SU-DHL-6 (cell line): ENCODE data around the gene PFN1.

Experiments
- H2AFZ ChIP-seq: fragments of 200-600 bp; sonication (generic); 2 replicates; pipeline ENCODE4 v1.6.1; 2014; ENCODE audit warnings: low read depth, mild to moderate bottlenecking, moderate library complexity, mixed read lengths, antibody characterized with exemption, low read length; ENCODE audit not compliant: severe bottlenecking
- H3F3A ChIP-seq: fragments of 200-600 bp; shearing (Covaris generic); 2 replicates; pipeline ENCODE4 v1.6.0; 2016; ENCODE audit warnings: antibody characterized with exemption, mild to moderate bottlenecking; ENCODE audit not compliant: insufficient read depth
- H3K27ac ChIP-seq: fragments of 200-600 bp; sonication (generic); 2 replicates; pipeline ENCODE4 v1.5.1; 2016; ENCODE audit warnings: low read depth, mild to moderate bottlenecking, low read length, moderate library complexity, mixed read lengths
- H3K27me3 ChIP-seq: fragments of 200-600 bp; sonication (generic), shearing (Covaris generic); 2 replicates; pipeline ENCODE4 v1.6.0; 2014; ENCODE audit warnings: mild to moderate bottlenecking, low read length
- H3K36me3 ChIP-seq: fragments of 200-600 bp; sonication (generic); 2 replicates; pipeline ENCODE4 v1.6.1; 2014; ENCODE audit warnings: mild to moderate bottlenecking, low read length, mixed read lengths
- H3K4me2 ChIP-seq: fragments of 300-600, 200-600 bp; shearing (Covaris generic), sonication (generic); 2 replicates; pipeline ENCODE4 v1.6.0; 2014; ENCODE audit warnings: low read length, low read depth, mild to moderate bottlenecking; ENCODE audit not compliant: poor library complexity, severe bottlenecking
- H3K4me3 ChIP-seq: fragments of 200-600 bp; sonication (generic); 2 replicates; pipeline ENCODE4 v1.5.1; 2014; ENCODE audit warnings: antibody characterized with exemption, low read length, mild to moderate bottlenecking, mixed read lengths; ENCODE audit not compliant: insufficient read depth, poor library complexity, severe bottlenecking
- H3K79me2 ChIP-seq: fragments of 200-600 bp; sonication (generic); 2 replicates; pipeline ENCODE4 v1.6.1; 2014; ENCODE audit warnings: mild to moderate bottlenecking, low read length, moderate library complexity; ENCODE audit not compliant: insufficient read depth
- H3K9ac ChIP-seq: fragments of 200-600 bp; sonication (generic); 2 replicates; pipeline ENCODE4 v1.7.0; 2014; ENCODE audit warnings: mild to moderate bottlenecking, low read length
- H3K9me2 ChIP-seq: fragments of 200-600 bp; sonication (generic); replicated peaks from 2 replicates; pipeline ENCODE4 v1.6.1; 2014; ENCODE audit warnings: low read length; ENCODE audit not compliant: insufficient read depth
- H3K9me3 ChIP-seq: fragments of 200-600 bp; sonication (generic); 2 replicates; pipeline ENCODE4 v1.6.1; 2014; ENCODE audit warnings: low read length, mixed read lengths; ENCODE audit not compliant: insufficient read depth
- H4K20me1 ChIP-seq: fragments of 200-600 bp; sonication (generic); 2 replicates; pipeline ENCODE4 v1.6.1; 2014; ENCODE audit warnings: low read depth, mild to moderate bottlenecking, antibody characterized with exemption, low read length, moderate library complexity, mixed read lengths
- EZH2phosphoT487 ChIP-seq: fragments of 200-600 bp; sonication (generic), shearing (Covaris generic); conservative IDR thresholded peaks from 2 replicates; pipeline ENCODE4 v1.6.1; 2018; ENCODE audit warnings: mild to moderate bottlenecking, antibody characterized with exemption, low read length, moderate library complexity, mixed read lengths
- TF ChIP-seq, protein P1 (sequence below): fragments of 200-600 bp; sonication (generic); IDR thresholded peaks from one replicate; pipeline ENCODE4 v1.5.1; 2017; ENCODE audit warnings: antibody characterized with exemption, mild to moderate bottlenecking, low read length, moderate library complexity; ENCODE audit not compliant: insufficient read depth, poor library complexity, severe bottlenecking

The PFN1 gene

DNA sequence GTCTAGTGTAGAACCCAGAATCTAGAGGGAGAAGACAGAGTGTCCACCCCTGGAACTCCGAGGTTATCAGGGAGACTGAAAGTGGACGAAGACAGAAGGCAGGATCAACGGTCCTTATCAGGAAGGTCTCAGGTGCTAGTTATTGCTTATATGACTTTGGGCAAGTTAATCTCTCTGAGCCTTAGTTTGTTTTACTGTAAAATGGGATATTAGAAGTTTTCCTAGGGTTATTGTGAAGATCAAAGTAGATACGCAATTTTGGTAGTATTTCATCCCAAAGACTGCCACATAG is 7.1 kb downstream of the PFN1 start:
- Histone ChIP-seq H3K36me3 (peaks cover 3% of the 10 kb centered on the region; the same call in 1 of the 2 replicates), H3K9me2 (no peaks in the 10 kb centered on the region), H3K27ac (peak overlapping the region; percentile 88), H3K79me2 (peaks cover 59% of the 10 kb centered on the region), H3K27me3 (no peaks in the 10 kb centered on the region), H3K9ac (peak overlapping the region; percentile 93), H2AFZ (no peak overlapping the region), H3K4me3 (peak overlapping the region; percentile 78), H3F3A (peaks cover 49% of the 10 kb centered on the region), H3K4me2 (peak overlapping the region; percentile 97), H3K9me3 (no peaks in the 10 kb centered on the region), H4K20me1 (peaks cover 1% of the 10 kb centered on the region; the same call in 1 of the 2 replicates)
- TF ChIP-seq, protein P1, sequence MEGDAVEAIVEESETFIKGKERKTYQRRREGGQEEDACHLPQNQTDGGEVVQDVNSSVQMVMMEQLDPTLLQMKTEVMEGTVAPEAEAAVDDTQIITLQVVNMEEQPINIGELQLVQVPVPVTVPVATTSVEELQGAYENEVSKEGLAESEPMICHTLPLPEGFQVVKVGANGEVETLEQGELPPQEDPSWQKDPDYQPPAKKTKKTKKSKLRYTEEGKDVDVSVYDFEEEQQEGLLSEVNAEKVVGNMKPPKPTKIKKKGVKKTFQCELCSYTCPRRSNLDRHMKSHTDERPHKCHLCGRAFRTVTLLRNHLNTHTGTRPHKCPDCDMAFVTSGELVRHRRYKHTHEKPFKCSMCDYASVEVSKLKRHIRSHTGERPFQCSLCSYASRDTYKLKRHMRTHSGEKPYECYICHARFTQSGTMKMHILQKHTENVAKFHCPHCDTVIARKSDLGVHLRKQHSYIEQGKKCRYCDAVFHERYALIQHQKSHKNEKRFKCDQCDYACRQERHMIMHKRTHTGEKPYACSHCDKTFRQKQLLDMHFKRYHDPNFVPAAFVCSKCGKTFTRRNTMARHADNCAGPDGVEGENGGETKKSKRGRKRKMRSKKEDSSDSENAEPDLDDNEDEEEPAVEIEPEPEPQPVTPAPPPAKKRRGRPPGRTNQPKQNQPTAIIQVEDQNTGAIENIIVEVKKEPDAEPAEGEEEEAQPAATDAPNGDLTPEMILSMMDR, result no peak
- TF ChIP-seq EZH2phosphoT487, result no peak

DNA sequence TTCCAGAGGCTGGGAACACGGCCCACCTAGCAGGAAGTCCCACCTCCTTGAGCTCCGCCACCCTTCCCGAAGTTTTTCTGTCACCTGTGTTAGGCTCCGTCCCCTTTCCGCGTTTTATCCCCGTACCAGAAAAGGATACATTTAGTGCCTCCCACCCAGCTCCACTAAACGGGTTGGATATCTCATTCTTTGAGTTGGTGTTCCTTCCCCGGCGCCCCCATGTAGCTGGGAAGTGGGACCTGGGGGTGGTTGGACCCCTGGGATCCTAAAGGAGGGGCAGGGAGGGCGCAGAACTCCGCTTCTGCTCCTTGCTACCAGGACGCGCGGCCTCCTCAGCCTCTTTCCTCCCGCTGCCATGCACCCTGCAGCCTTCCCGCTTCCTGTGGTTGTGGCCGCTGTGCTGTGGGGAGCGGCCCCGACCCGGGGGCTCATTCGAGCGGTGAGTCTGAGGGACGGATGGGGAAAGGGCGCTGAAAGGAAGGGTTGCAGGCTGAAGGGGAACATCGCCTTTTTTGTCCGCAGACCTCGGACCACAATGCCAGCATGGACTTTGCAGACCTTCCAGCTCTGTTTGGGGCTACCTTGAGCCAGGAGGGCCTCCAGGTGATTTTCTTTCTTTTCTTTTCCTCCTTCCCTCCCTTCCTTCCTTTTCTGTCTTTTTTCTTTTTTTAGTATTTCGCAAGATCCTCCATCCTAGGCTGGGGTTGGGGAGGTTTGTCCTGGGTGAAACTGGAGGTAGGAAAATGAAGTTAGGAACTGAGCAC is 7.6 kb downstream of the PFN1 start:
- Histone ChIP-seq H3F3A (peaks cover 43% of the 10 kb centered on the region), H3K79me2 (peaks cover 54% of the 10 kb centered on the region)
- TF ChIP-seq EZH2phosphoT487, result no peak
- TF ChIP-seq, protein P1, result no peak

DNA sequence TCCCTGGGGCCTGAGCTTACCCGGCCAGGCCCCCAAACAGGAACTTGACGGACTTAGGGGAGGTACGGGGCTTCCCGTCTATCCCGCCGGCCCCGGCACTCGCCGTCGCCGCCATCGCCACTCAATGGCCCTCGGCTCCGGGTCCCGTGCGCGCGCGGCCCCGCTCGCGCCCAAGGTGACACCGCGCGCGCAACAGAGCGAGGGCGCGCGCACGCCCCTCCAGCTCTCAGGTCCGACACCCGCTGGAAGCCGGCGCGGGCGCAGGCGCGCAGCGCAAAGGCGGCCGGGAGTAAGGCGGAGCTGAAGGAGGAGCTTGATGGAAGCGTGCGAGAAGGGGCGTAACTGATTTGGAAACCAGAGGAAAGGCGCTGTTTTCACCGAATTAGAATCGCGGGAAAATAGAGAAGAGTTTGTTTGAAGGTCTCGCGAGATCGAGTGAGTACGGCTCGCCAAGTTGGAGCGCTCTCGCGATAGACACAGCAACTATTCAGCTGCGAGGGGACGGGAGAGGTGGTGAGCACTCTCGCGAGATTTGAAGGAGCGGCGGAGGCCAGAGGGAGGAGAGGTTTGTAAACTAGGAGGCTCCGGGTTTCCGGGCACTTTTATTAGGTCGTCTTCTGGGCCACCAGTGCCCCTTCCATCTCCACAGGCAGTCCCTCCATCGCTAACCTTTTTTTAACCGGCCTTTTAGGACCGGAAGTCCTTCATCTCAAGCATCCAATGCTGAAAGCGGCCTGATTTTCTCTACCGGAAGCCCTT is 8.4 kb downstream of the PFN1 start, which contains the start of the genes RNF167 and SLC25A11:
RNF167 (plus strand) TSS at position 473 of the 759 bp plus-strand sequence. CDS start 642 bp downstream, outside the sequence.
SLC25A11 (minus strand) TSS at position 251 of the 759 bp plus-strand sequence; CDS start at position 115, 136 bp downstream.
- peak within 1 kb of the TSS; percentile 50 for H2AFZ ChIP-seq
- TF ChIP-seq, protein P1, result no peak
- TF ChIP-seq EZH2phosphoT487, result no peak
- H3K79me2 ChIP-seq, result peaks cover 48% of the 10 kb centered on the region

More for the DNA sequence above, 7.6 kb downstream of the PFN1 start:
- peak overlapping the region; percentile 97 for H3K4me2 ChIP-seq
- no peaks in the 10 kb centered on the region for H3K9me2 ChIP-seq
- peak overlapping the region; percentile 88 for H3K27ac ChIP-seq
- H4K20me1 ChIP-seq, result no peaks in the 10 kb centered on the region
- no peaks in the 10 kb centered on the region for H3K9me3 ChIP-seq
- H3K4me3 ChIP-seq, result peak overlapping the region; percentile 78
- H3K9ac ChIP-seq, result peak overlapping the region; percentile 93
- H2AFZ ChIP-seq, result no peak overlapping the region
- no peaks in the 10 kb centered on the region for H3K27me3 ChIP-seq
- H3K36me3 ChIP-seq, result no peaks in the 10 kb centered on the region; the same call in 1 of the 2 replicates

More for the DNA sequence above, 8.4 kb downstream of the PFN1 start, which contains the start of the genes RNF167 and SLC25A11:
- Histone ChIP-seq H3K9me2 (no peaks in the 10 kb centered on the region), H3K9ac (peak within 1 kb of the TSS; percentile 93), H3K27ac (peak within 1 kb of the TSS; percentile 88), H3K4me3 (peak within 1 kb of the TSS; percentile 83), H3K9me3 (no peaks in the 10 kb centered on the region), H4K20me1 (no peaks in the 10 kb centered on the region), H3K36me3 (no peaks in the 10 kb centered on the region), H3K27me3 (no peaks in the 10 kb centered on the region), H3F3A (peaks cover 36% of the 10 kb centered on the region), H3K4me2 (peak within 1 kb of the TSS; percentile 97)
